GM18502 (cell line): Measurements from ENCODE around the gene KIAA0040.
A peak's percentile ranks its signal among the peaks of the same experiment; 100 is the strongest.

Experiments used
- ATAC-seq: cut with Tn5 transposase; IDR thresholded peaks from one replicate; pipeline ENCODE4 v1.9.1; 2021; ENCODE audit warnings: mild to moderate bottlenecking; ENCODE audit not compliant: unreplicated experiment, poor library complexity

KIAA0040 gene

GRCh38 chr1:175145899-175146528 is 46.6 kb downstream of the KIAA0040 start:
- no peak for ATAC-seq

GRCh38 chr1:175138579-175138978 is 54.0 kb downstream of the KIAA0040 start:
- no peak for ATAC-seq

- ATAC-seq: no peak
Measured at GRCh38 chr1:175137369-175137768, 55.2 kb downstream of the KIAA0040 start.

GRCh38 chr1:175136246-175136645 is 56.3 kb downstream of the KIAA0040 start:
- ATAC-seq: no peak

- peak; percentile 62 for ATAC-seq
Measured at GRCh38 chr1:175134500-175134899, 58.1 kb downstream of the KIAA0040 start.

GRCh38 chr1:175133673-175134435 is 58.7 kb downstream of the KIAA0040 start:
- ATAC-seq: peak; percentile 43

GRCh38 chr1:175132436-175132835 is 60.1 kb downstream of the KIAA0040 start:
- ATAC-seq: no peak

GRCh38 chr1:175131095-175131494 is 61.5 kb downstream of the KIAA0040 start:
- ATAC-seq: no peak

- ATAC-seq: no peak
Measured at GRCh38 chr1:175130649-175131045, 61.9 kb downstream of the KIAA0040 start.

GRCh38 chr1:175129997-175130648 is 62.5 kb downstream of the KIAA0040 start:
- ATAC-seq: no peak

GRCh38 chr1:175129644-175129996 is 63.0 kb downstream of the KIAA0040 start:
- ATAC-seq: no peak

GRCh38 chr1:175129182-175129581 is 63.4 kb downstream of the KIAA0040 start:
- no peak for ATAC-seq

- ATAC-seq: no peak
Measured at GRCh38 chr1:175128523-175128922, 64.1 kb downstream of the KIAA0040 start.

- no peak for ATAC-seq
Measured at GRCh38 chr1:175127565-175127964, 65.0 kb downstream of the KIAA0040 start.

GRCh38 chr1:175126347-175126746 is 66.2 kb downstream of the KIAA0040 start:
- no peak for ATAC-seq

- ATAC-seq: no peak
Measured at GRCh38 chr1:175124861-175125260, 67.7 kb downstream of the KIAA0040 start.

- ATAC-seq: no peak
Measured at GRCh38 chr1:175120511-175120910, 72.1 kb downstream of the KIAA0040 start.

- ATAC-seq: no peak
Measured at GRCh38 chr1:175118375-175119367, 73.9 kb downstream of the KIAA0040 start.

GRCh38 chr1:175116903-175117302 is 75.7 kb downstream of the KIAA0040 start:
- ATAC-seq: no peak

GRCh38 chr1:175116210-175116798 is 76.3 kb downstream of the KIAA0040 start:
- ATAC-seq: no peak
